ENCODE data around the gene DNAJB5. TPM values are rescaled to one million over a fixed set of nuclear protein-coding genes. Genes with fewer than 3 reads are reported as not detected.

DNAJB5 gene
- total and polyA plus RNA-seq, 2 experiments from 2014 or later, result 20.3 to 37.4 TPM

GRCh38 chr9:35033101-35033500 lies 43.6 kb downstream of the DNAJB5 start:
- Histone ChIP-seq H3K4me1 (ENCODE audit: insufficient read depth) (peaks cover 10% of the 10 kb centered on the region), H3K4me3 (no peak overlapping the region), H4K20me1 (replicated peaks; ENCODE audit: insufficient read depth) (no peaks in the 10 kb centered on the region), H3K4me2 (no peak overlapping the region), H3K9me2 (ENCODE audit: insufficient read depth) (no peaks in the 10 kb centered on the region), H3K36me3 (ENCODE audit: insufficient read depth) (no peaks in the 10 kb centered on the region), H3F3A (replicated peaks; ENCODE audit: low read depth) (peaks cover 5% of the 10 kb centered on the region; the same call in 1 of the 2 replicates), H2AFZ (no peak overlapping the region), H3K27ac (ENCODE audit: low read depth) (no peak overlapping the region), H3K79me2 (replicated peaks; ENCODE audit: insufficient read depth) (no peaks in the 10 kb centered on the region), H3K27me3 (ENCODE audit: insufficient read depth) (no peaks in the 10 kb centered on the region)
- peaks cover 3% of the 10 kb centered on the region for H3K27me3 Mint-ChIP-seq (ENCODE audit: insufficient read depth, low read depth, poor library complexity)
- DNase-seq (ENCODE audit: low spot score), result no peak
- TF ChIP-seq CTCF (conservative IDR thresholded peaks at IDR 0.05; ENCODE audit: low read depth in 2 of 2) (no peak), ETS1 (IDR thresholded peaks at IDR 0.05) (no peak), ZNF462 (CRISPR knock-in tag; IDR thresholded peaks at IDR 0.05) (no peak), JUNB (IDR thresholded peaks at IDR 0.05; ENCODE audit: unreplicated experiment) (no peak), REST (IDR thresholded peaks at IDR 0.05; ENCODE audit: unreplicated experiment) (no peak), POLR2AphosphoS5 (IDR thresholded peaks at IDR 0.05; ENCODE audit: low read depth) (no peak), ZNF331 (CRISPR knock-in tag; IDR thresholded peaks at IDR 0.05; ENCODE audit: low read depth) (no peak), NANOG (IDR thresholded peaks at IDR 0.05; ENCODE audit: borderline replicate concordance) (no peak), EZH2phosphoT487 (IDR thresholded peaks at IDR 0.05; ENCODE audit: unreplicated experiment) (no peak)
- H3K4me3 Mint-ChIP-seq, result no peak overlapping the region
- H3K9me3 Mint-ChIP-seq, result peaks cover 29% of the 10 kb centered on the region
- H3K4me1 Mint-ChIP-seq, result peaks cover 6% of the 10 kb centered on the region; the same call in 2 of the 3 replicates
- peaks cover 40% of the 10 kb centered on the region for H3K36me3 Mint-ChIP-seq (ENCODE audit: low read depth)
- no peak overlapping the region for H3K27ac Mint-ChIP-seq
- ATAC-seq, result no peak
